Activated CD4-positive, alpha-beta T cell treated with anti-CD3 and anti-CD28 coated beads for 48 hours (primary cell): ENCODE data around the gene CCDC12.

ENCODE experiments used
- DNase-seq: peaks from one replicate; pipeline ENCODE4 v3.0.0-alpha.2; 2020

CCDC12 gene

DNA sequence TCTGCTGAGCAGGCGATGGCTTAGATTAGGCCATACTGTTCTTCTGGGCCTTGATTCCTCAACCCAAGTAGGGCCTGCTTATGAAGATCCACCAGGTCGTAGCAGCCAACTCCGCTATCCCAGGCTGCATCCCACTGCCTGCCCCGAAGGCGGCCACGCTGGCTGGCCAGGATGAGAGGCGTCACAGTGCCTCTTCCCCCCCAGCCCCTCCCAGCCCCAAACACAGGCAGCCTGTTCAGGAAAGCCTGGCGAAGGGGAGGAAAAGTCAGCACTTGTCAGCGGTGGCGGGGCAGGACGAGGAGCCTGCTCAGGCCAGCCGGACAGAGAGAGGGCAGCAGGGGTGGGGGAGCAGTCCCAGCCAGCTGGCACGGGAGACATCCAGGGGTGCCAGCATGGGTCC is 87.8 kb downstream of the CCDC12 start:
- no peak for DNase-seq

DNA sequence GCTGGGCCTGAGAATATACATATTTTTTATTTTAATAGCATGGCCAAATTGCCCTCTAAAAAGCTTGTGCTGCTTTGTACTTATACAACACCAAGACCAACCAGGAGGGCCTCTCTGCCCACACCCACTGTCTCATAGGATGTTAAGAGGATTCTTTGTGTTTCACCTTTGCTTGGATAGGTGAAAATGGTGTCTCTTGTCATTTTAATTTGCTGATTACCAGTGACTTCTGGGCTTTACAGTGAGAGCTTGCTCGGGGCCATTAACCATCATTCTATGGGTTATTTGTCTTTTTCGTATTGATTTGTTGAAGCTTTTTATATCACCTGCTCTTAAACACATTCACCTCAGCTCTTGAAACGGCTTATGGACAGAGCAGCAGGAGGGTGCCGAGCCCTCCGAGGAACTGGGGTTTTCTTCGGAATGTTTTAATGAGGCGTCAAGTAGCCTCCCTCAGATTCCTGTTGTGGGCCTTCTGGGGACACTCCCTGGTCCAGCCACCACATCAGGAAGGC is 88.5 kb downstream of the CCDC12 start:
- no peak for DNase-seq

DNA sequence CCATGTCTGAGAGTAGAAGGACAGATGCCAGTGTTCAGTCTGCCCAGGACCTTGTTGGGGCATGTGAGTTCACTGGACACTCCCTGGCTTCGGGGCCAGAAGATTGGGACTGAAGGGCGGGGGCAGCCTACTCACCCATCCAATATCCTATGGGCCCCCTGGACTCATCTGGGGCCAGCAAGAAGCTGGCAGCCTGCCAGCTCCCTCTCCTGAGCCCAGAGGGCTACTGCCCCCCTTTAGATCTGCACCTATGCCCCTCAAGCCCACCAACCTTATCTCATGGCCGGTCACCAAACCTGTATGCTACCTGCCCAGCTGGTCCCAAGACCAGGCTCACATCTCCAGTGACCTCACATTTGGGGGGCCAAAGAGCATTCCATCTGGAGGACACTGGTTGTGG is 90.9 kb downstream of the CCDC12 start:
- DNase-seq: no peak

DNA sequence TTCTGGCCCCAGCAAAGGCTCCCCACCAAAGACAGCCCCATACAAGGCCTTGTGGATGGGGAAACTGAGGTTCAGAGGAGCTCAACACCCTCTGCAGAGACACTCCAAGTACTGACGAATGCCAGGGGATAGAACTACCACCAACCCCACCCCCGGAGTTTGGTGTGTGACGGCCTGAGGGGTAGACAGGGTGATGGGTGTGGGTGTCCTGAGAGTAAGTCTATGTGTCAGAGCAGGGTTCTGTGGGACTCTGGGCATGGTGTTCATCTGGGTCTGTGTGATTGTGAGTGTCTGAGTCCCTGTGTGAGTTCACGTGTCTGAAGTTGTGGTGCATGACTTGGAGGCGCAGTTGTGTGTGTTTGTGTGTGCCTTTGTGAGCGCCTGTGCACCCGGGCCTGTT is 91.6 kb downstream of the CCDC12 start:
- peak; percentile 20 for DNase-seq

DNA sequence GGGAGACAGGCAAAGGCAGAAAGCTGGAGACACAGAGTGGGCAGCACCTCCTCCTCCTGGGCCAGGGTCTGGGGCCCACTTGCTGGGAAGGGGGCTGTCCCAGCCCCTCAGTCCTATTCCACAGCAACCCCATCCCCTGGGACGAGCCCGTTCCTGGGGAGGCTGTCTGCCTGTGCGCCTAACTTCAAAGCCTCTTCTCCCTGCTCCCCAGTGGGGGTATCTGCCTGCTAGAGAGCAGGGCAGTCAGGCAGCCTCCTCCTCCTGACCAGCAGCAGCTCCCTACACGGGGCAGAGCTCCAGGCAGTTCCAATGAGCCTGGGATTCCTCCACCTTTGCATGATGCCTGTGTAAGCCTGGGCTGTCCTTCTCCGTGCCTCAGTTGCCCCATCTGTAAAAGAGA is 92.1 kb downstream of the CCDC12 start:
- no peak for DNase-seq

DNA sequence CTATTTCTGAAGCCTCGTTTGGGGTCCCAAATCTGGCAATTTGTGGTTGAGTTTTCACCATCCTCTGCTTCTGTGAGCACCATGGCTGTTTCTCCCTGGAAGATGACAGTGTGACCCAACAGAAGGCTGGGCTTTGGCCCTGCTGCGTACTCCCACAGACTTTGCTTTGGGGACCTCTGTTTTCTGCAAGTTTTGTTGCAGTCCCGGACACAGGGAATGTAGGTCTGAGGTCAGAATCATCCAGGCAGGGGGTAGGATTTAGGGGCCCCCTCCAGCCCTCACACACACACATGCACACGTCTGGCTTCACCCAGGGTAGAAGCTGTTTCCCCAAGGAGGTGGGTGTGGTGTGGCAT is 92.7 kb downstream of the CCDC12 start:
- no peak for DNase-seq

DNA sequence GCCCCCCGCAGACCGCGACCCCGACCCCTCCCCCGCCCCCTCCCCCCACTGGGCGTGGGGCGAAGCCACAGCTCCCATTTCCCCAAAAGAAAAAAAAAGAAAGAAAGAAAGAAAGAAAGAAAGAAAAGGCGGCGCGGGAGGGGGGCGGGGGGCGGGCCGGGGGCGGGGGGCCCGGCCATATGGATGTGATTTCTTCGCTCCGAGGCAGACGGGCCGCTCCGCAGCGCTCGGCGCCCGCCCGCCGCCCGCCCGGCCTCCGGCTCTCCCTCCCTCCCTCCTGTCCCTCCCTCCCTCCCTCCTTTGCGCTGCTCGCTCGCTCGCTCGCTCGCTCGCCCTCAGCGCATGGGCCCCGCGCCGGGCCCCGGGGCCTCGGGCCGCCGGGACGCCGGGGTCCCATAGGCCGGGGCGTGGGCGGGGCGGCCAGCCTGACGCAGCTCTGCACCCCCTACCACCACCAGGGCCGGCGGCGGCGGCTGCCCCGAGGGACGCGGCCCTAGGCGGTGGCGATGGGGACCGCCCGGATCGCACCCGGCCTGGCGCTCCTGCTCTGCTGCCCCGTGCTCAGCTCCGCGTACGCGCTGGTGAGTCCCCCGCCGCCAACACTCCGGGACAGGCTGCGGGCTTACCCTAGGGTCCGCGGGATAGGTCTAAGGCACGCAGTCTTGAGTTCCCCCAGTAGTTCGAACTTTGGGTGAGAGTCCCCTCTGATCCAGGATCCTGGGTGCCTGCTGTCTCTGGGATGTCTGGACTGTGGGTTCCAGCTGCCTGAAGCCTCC is 93.3 kb downstream of the CCDC12 start:
- DNase-seq: peak; percentile 23

DNA sequence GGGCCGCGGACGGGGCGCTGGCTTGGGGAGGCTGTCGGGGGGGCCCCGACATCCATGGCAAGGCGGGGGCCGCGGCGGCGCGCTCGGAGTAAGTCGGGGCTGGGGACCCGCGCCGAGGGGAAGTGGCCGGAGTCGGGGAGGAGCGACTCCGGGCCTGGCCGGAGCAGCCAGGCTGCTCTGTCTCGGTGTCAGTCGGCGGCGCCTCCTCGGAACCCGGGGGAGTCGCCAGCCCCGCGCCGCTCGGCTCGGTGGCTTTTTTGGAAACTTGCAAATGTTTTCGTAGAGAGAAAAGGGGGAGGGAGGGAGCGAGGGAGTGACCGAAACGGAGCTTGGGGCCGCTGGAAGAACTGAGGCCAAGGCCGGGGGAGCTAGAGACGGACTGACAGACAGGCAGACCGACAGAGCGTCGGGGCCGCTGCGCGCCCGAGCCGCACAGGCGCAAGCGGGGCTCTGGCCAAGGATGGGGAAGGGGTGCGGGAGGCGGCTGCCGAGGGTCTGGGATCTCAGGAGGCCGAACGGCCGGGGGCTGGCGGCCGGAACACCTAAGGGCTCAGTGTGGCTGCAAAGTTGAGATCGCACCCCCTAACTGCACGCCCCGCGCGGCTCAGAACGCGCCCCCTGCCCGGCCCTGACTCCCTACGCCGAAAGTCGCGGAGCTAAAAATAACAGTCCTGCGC is 94.0 kb downstream of the CCDC12 start:
- DNase-seq: no peak

DNA sequence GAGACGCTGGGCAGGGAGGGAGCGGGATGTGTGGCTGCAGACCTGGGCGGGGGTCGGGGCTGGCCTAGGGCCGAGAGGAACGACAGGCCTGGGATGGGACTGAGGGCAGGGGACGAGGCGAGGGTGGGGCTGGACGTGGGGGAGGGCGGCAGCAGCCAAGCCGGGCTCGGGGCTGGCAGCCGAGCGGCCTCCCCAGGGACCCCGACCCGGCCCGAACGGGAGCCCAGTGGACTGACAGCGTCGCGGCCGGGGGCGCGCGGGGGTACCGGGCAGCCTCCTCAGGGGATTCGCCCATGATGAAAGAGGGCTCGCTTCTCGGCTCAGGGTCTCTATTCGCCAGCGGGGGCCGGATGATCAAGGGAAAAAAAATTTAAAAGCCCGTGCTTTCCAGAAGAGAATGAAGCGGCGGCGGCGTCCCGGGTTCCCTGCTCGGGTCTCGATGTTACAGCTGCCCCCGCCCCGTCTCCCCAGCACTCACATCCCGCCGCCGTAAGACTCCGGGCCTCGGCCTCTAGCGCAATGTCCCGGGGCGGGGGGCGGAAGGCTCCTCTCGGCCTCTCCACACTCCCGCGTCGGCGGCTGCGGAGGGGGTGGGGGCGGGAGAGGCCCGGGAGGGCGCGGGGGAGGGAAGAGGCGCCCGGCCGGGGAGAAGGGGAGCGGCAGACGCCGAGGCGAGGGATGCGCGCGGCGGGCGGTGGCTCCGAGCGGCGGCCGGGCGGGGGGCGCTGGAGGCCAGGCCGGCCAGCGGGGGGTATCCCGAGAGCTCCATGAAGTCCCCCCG is 94.8 kb downstream of the CCDC12 start:
- peak; percentile 33 for DNase-seq

DNA sequence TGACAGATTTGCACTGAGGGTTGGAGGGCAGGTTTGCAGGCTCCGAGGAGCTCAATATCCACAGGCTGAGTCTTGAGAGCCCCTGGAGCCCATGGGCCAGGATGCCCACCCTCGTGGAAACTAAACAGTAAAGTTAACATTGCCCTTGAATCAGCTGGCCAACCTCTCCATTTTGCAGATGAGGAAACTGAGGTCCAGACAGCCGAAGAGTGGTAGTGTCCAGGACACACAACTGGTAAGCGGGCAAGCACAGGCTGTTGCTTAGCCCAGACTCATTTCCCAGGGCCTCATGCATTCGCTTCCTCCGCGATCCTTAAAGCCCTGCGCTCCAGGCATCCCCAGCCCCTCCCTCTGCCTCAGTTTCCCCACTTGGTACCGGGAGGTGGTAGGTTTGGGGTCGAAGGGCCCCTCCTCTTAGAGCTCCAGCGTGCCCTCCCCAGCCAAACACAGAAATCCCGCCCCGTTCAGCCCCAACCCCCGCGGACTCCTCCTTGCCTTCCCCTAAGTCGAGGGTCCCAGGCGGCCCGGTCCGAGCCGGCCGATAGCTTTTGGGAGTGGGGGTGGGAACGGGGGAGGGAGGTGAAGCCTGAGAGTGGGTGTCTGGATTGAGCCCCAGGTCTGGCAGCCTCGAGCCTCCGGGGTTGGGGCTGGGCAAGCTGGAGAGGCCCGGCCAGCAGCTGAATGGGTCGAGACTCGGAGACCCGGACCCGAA is 95.5 kb downstream of the CCDC12 start:
- no peak for DNase-seq

DNA sequence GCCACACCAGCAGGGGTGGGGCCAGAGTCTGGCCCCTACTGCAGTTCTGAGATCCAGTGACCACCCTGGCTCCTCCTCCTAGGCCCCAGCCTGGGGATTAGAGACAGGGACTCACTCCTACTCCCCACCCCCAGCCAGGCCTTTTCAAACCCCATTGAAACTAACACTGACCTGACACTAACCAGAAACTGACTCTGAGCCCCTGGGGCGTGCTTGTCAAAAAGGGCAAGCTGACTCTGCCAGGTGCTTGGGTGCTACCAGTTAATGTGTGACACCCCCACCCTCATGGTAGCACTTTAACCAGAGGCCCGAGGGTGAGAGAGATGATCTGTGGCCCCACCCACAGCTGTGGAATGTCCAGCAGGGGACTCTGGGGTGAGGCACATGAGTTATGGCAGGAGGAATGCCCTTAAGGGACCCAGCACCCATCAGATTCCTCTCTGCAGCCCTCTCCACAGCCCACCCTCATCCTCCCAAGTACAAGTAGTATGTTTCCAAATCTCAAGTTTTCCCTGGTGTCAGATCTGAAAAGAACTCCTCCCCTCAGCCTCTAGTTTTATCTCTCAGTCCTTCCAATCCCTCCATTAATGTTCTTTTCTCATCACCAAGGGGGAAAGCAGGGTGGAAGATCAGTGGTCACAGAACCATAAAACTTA is 97.6 kb downstream of the CCDC12 start:
- DNase-seq: no peak

DNA sequence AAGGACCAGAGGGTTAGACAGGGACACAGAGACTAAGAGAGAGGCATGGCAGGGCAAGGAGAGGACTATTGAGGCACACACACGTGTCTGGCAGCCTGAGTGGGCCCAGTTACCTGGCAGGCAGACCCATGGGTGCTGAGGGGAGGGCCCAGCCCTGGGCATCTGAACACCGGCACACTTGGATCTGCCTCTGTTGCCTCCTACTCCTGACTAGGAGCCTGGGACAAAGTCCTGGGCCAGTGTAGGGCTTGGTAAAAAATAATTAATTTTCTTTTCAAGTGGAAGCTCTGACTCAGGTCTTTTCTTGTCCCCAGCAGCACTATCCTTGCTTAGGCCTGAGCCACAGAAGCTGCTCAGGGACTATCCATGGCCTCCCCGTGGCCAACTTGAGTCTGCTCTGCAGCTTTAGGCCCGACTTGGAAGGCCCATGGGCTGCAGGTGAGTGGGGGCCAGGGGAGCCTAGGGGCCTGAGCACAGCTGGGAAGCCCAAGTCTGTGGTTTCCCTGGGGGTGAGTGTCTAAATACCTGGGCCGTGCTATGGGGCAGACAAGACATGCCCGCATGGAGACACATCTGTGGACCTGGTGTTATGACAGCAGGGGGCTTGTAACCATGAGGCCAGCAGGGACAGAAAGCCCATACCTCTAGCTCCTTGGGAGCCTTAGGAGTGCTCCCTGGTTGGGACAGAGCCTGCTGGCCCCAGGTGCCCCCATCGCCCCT is 99.0 kb downstream of the CCDC12 start, which contains the start of gene PTH1R:
Gene PTH1R, plus strand, starts transcription at position 316 of the 720 bp plus-strand sequence. CDS start 5,839 bp downstream, outside the sequence.
- no peak for DNase-seq

DNA sequence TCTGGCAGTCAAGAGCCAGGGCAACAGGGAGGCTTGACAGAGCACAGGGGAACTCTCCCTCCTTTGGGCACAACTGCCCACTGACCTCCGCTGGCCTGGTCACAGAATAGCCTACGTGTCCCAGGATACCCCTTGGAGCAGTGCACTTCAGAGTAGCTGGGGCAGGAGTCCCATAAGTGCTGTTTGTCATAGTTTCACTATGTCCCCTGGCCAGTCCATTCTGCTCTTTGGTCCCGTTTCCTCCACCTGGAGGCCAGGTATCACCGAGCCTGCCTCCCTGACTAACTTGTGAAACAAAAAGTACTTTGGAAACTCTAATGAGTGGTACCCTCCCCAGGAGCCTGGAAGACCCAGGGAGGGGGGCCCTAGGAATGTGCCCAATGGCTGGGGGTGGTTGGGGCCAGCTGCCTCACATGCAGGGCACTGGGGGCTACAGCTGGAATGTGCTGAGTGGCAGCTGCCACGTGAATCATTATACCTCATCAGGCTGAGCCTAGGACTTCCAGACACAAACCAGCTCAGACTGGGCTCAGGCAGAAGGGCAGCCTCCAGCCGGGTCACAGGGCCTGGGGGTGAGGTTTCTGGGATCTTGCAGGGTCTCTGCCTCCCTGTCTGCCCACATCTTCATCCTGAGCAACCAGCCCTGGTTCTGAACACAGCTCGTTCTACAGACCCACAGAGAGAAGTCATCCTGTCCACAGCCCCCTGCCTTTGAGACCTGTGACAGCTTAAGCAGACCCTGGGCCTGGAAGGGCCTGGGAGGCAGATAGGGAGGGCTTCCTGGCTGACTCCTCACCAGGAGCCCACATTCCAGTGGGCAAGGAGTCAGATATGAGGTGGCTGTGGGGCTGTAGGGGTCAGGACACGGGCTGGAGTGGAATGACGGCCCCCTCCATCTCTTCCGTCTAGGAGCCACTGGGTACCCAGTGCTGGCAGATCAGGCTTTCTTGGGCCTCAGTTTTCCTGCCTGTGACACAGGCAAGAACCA is 99.9 kb downstream of the CCDC12 start:
- no peak for DNase-seq

DNA sequence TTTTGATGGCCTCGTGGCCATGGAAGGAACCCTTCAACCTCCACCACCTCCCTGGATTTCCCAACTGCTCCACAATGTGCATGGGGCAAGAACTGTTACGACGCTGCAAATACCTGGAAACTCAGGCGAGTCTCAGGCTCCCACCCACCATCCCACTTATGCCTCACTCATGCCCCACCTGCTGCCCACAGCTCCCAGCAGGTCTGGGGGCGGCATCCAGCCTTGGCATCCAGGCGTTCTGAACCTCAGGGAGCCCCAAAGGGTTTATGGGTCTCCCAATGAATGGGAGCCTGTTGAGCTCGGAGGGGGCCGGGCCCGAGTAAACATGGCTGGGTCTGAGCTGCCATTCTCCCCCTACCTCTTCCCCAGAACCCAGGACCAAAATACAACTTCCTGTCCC is 101.0 kb downstream of the CCDC12 start:
- no peak for DNase-seq

DNA sequence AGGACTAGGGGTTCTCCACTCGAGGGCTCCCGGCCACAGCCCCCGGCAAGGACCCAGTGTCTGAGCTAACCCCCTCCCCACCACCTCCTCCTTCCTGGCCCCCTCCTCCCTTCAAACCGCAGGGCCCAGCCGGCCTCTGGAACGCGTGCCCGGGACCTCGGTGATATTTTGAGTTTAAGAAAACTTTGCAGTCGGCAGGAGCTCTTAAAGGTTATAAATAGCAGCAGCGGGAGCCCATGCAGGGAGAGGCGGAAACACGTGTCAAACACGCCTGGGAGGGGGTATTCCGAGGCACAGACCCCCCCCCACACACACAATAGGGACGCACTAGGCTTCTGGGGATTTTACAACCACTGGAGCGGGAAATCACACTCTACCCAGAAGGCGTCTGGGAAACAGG is 102.1 kb downstream of the CCDC12 start:
- no peak for DNase-seq

DNA sequence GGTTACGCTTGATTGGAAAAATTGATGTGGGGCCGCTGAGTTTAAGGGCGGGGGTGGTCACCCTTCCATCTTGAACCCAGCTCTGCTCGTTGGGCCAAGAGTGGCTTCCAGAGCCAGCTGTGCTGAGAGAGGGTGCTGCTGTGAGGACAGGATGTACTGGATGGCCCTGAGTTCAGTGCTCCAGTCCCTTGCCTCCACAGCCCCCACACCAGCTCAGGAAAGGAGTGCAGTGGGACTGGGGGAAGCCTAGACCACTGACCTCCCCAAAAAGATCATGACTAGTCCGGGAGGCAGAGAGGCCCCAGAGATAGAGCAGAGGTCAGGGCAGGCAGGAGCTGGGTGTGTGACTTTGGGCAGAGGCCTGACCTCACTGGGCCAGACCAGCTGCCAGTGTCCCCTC is 103.0 kb downstream of the CCDC12 start:
- DNase-seq: no peak
